Stomach (tissue), 4 donors: ENCODE measurements around the gene HK3.

Source experiments
- CTCF ChIP-seq, 7 experiments: fragments of 450-650 bp in 4 of 7; fragments of 200-600 bp in 3 of 7; sonication (generic) in 3 of 7; IDR thresholded peaks; one replicate each; pipeline ENCODE4 v1.5.1; 2016 to 2019; ENCODE audit warnings: antibody characterized with exemption in 7 of 7, control low read depth in 2 of 7, mild to moderate bottlenecking in 1 of 7
- EP300 ChIP-seq: sonication (generic); formaldehyde crosslinking; IDR thresholded peaks from one replicate; pipeline ENCODE4 v1.6.1; 2017; ENCODE audit warnings: antibody characterized with exemption
- POLR2A ChIP-seq, 4 donors: fragments of 450-650 bp; IDR thresholded peaks; one replicate each; pipeline ENCODE4 v1.6.1; 2016; ENCODE audit warnings: antibody characterized with exemption in 4 of 4, control low read depth in 2 of 4, mild to moderate bottlenecking in 1 of 4, moderate library complexity in 1 of 4
- POLR2AphosphoS5 ChIP-seq, 3 donors: sonication (generic); formaldehyde crosslinking; IDR thresholded peaks; one replicate each; pipeline ENCODE4 v1.6.1; 2016; ENCODE audit warnings: antibody characterized with exemption in 3 of 3

- no peak for TF ChIP-seq POLR2A (IDR thresholded peaks at IDR 0.05)
- TF ChIP-seq CTCF (IDR thresholded peaks at IDR 0.05) = no peak
- TF ChIP-seq POLR2AphosphoS5 (IDR thresholded peaks at IDR 0.05) = no peak
- no peak for TF ChIP-seq EP300
Observed at GRCh38 chr5:176892663-176893062, 6.5 kb downstream of the HK3 start.
